ENCODE data around the gene VCX.

- no peak for TF ChIP-seq CTCF (optimal IDR thresholded peaks at IDR 0.05 in 1 of 3, IDR thresholded peaks at IDR 0.05 in 1 of 3, conservative IDR thresholded peaks at IDR 0.05 in 1 of 3; ENCODE audit: extremely low read depth in 1 of 3, insufficient read depth in 2 of 3, low read length in 3 of 3)
- TF ChIP-seq EZH2 (IDR thresholded peaks at IDR 0.05; ENCODE audit: low read length) = no peak
Measured at GRCh38 chrX:7891928-7892327, 49.0 kb downstream of the VCX start.

Measured in keratinocyte (primary cell).